Ectodermal cell (in vitro differentiated cells): Measurements from ENCODE around the gene CRABP1.
"Not testable (repeated sequence)": the region's sequence is repeated elsewhere in the genome, so short reads cannot be mapped to it uniquely, and the experiment has no call there.

ENCODE experiments used
- H3K27ac ChIP-seq: 2 replicates; pipeline ENCODE4 v1.7.0; 2013; ENCODE audit warnings: mild to moderate bottlenecking, low read depth, low read length; ENCODE audit not compliant: insufficient read depth, poor library complexity, severe bottlenecking
- H3K27me3 ChIP-seq: 2 replicates; pipeline ENCODE4 v1.7.0; 2013; ENCODE audit warnings: mild to moderate bottlenecking, low read length; ENCODE audit not compliant: insufficient read depth, control insufficient read depth, poor library complexity, severe bottlenecking
- H3K36me3 ChIP-seq: one replicate; pipeline ENCODE4 v1.7.0; 2013; ENCODE audit warnings: low read length; ENCODE audit not compliant: control insufficient read depth, insufficient read depth
- H3K4me1 ChIP-seq: one replicate; pipeline ENCODE4 v1.7.0; 2013; ENCODE audit warnings: low read length; ENCODE audit not compliant: control insufficient read depth, insufficient read depth
- H3K4me3 ChIP-seq: 2 replicates; pipeline ENCODE4 v1.7.0; 2013; ENCODE audit warnings: low read depth, low read length, control low read depth; ENCODE audit not compliant: insufficient read depth
- H3K9me3 ChIP-seq: 2 replicates; pipeline ENCODE4 v1.7.0; 2013; ENCODE audit warnings: mild to moderate bottlenecking, low read length, moderate library complexity; ENCODE audit not compliant: control insufficient read depth
- WGBS, 2 experiments: methylation state at CpG; one replicate each; pipeline ENCODE4 v1.1.7; 2013; ENCODE audit warnings: missing lambda C conversion rate in 2 of 2; 5-methylcytosine and 5-hydroxymethylcytosine counted together

CRABP1 gene

GRCh38 chr15:78372880-78373279 is 32.7 kb downstream of the CRABP1 start:
- H3K27ac ChIP-seq, result no peak overlapping the region
- WGBS, 2 experiments, result 88 to 89% methylated on average over 5 of the region's 5 CpGs
- H3K36me3 ChIP-seq, result no peaks in the 10 kb centered on the region
- no peaks in the 10 kb centered on the region for H3K27me3 ChIP-seq
- no peak overlapping the region for H3K4me3 ChIP-seq
- H3K4me1 ChIP-seq, result peaks cover 36% of the 10 kb centered on the region
- H3K9me3 ChIP-seq, result no peaks in the 10 kb centered on the region

GRCh38 chr15:78374436-78375393 is 34.6 kb downstream of the CRABP1 start:
- 80 to 82% methylated on average over 14 of the region's 14 CpGs for WGBS, 2 experiments
- Histone ChIP-seq H3K27ac (no peak overlapping the region), H3K4me3 (no peak overlapping the region), H3K36me3 (no peaks in the 10 kb centered on the region), H3K4me1 (peaks cover 18% of the 10 kb centered on the region), H3K9me3 (no peaks in the 10 kb centered on the region), H3K27me3 (no peaks in the 10 kb centered on the region)

- H3K9me3 ChIP-seq, H3K27me3 ChIP-seq, H3K4me3 ChIP-seq, H3K36me3 ChIP-seq, H3K4me1 ChIP-seq, H3K27ac ChIP-seq: not testable (repeated sequence)
- WGBS, 2 experiments, result 88 to 100% methylated on average over 1 of the region's 1 CpG
Measured at GRCh38 chr15:78380143-78380542, 40.0 kb downstream of the CRABP1 start.

GRCh38 chr15:78382114-78382880 is 42.1 kb downstream of the CRABP1 start:
- WGBS, 2 experiments, result 85 to 88% methylated on average over 7 of the region's 7 CpGs
- Histone ChIP-seq H3K4me1 (peaks cover 6% of the 10 kb centered on the region), H3K27me3 (no peaks in the 10 kb centered on the region), H3K36me3 (no peaks in the 10 kb centered on the region), H3K4me3 (no peak overlapping the region), H3K27ac (no peak overlapping the region), H3K9me3 (no peaks in the 10 kb centered on the region)

GRCh38 chr15:78384651-78385050 is 44.5 kb downstream of the CRABP1 start:
- H3K4me1 ChIP-seq, result peaks cover 20% of the 10 kb centered on the region
- H3K4me3 ChIP-seq, result no peak overlapping the region
- no peaks in the 10 kb centered on the region for H3K27me3 ChIP-seq
- H3K27ac ChIP-seq, result no peak overlapping the region
- H3K36me3 ChIP-seq, result no peaks in the 10 kb centered on the region
- WGBS, 2 experiments, result 92 to 94% methylated on average over 7 of the region's 7 CpGs
- no peaks in the 10 kb centered on the region for H3K9me3 ChIP-seq

GRCh38 chr15:78387246-78388037 is 47.3 kb downstream of the CRABP1 start:
- H3K9me3 ChIP-seq, result no peaks in the 10 kb centered on the region
- H3K27ac ChIP-seq, result no peak overlapping the region
- H3K36me3 ChIP-seq, result no peaks in the 10 kb centered on the region
- H3K4me1 ChIP-seq, result peaks cover 20% of the 10 kb centered on the region
- no peak overlapping the region for H3K4me3 ChIP-seq
- H3K27me3 ChIP-seq, result no peaks in the 10 kb centered on the region
- WGBS, 2 experiments, result 64 to 66% methylated on average over 5 of the region's 6 CpGs

- H3K9me3 ChIP-seq, result no peaks in the 10 kb centered on the region
- H3K4me3 ChIP-seq, result no peak overlapping the region
- peaks cover 20% of the 10 kb centered on the region for H3K4me1 ChIP-seq
- no peak overlapping the region for H3K27ac ChIP-seq
- peaks cover 3% of the 10 kb centered on the region for H3K27me3 ChIP-seq
- H3K36me3 ChIP-seq, result no peaks in the 10 kb centered on the region
- 85 to 86% methylated on average over 12 of the region's 12 CpGs for WGBS, 2 experiments
Measured at GRCh38 chr15:78388865-78389264, 48.7 kb downstream of the CRABP1 start.

- H3K27ac ChIP-seq, result no peak overlapping the region
- H3K4me1 ChIP-seq, result peaks cover 23% of the 10 kb centered on the region
- 50 to 59% methylated on average over 7 of the region's 7 CpGs for WGBS, 2 experiments
- H3K4me3 ChIP-seq, result no peak overlapping the region
- peaks cover 8% of the 10 kb centered on the region for H3K27me3 ChIP-seq
- no peaks in the 10 kb centered on the region for H3K36me3 ChIP-seq
- H3K9me3 ChIP-seq, result no peaks in the 10 kb centered on the region
Measured at GRCh38 chr15:78389322-78389721, 49.2 kb downstream of the CRABP1 start.

- no peak overlapping the region for H3K27ac ChIP-seq
- peaks cover 28% of the 10 kb centered on the region for H3K4me1 ChIP-seq
- 92 to 93% methylated on average over 2 of the region's 2 CpGs for WGBS, 2 experiments
- no peaks in the 10 kb centered on the region for H3K36me3 ChIP-seq
- no peak overlapping the region for H3K4me3 ChIP-seq
- no peaks in the 10 kb centered on the region for H3K9me3 ChIP-seq
- peaks cover 8% of the 10 kb centered on the region for H3K27me3 ChIP-seq
Measured at GRCh38 chr15:78389738-78390137, 49.6 kb downstream of the CRABP1 start.
